Spleen (tissue), 11 donors: ENCODE measurements around the gene APOL2. TPM values are rescaled to one million over a fixed set of nuclear protein-coding genes. Genes with fewer than 3 reads are reported as not detected.
A peak's percentile ranks its signal among the peaks of the same experiment; 100 is the strongest.
"Not testable (repeated sequence)": the region's sequence is repeated elsewhere in the genome, so short reads cannot be mapped to it uniquely, and the experiment has no call there.

Source experiments
- DNase-seq: peaks from one replicate; pipeline ENCODE4 v3.0.0-alpha.2; 2020
- H3K27ac ChIP-seq, 8 donors: fragments of 200-600 bp; sonication (generic) in 7 of 8; 1 replicate in 4 of 8; 2 replicates in 4 of 8; pipeline versions ENCODE4 v1.5.0 to v1.8.0; 2016 to 2021; ENCODE audit warnings: inconsistent platforms in 4 of 8, mild to moderate bottlenecking in 4 of 8, moderate library complexity in 1 of 8
- H3K27me3 ChIP-seq, 7 donors: fragments of 200-600 bp; sonication (generic) in 6 of 7; replicated peaks in 1 of 7; 1 replicate in 4 of 7; 2 replicates in 3 of 7; pipeline versions ENCODE4 v1.5.0 to v1.8.0; 2016 to 2021; ENCODE audit warnings: inconsistent platforms in 3 of 7, mild to moderate bottlenecking in 1 of 7
- H3K36me3 ChIP-seq, 6 donors: fragments of 200-600 bp; sonication (generic) in 5 of 6; 1 replicate in 4 of 6; 2 replicates in 2 of 6; pipeline versions ENCODE4 v1.5.0 to v1.8.0; 2016 to 2021; ENCODE audit warnings: inconsistent platforms in 2 of 6
- H3K4me1 ChIP-seq, 6 donors: fragments of 200-600 bp; sonication (generic) in 5 of 6; 1 replicate in 3 of 6; 2 replicates in 3 of 6; pipeline versions ENCODE4 v1.5.0 to v1.8.0; 2016 to 2021; ENCODE audit warnings: inconsistent platforms in 3 of 6
- H3K4me3 ChIP-seq, 8 donors: fragments of 200-600 bp; sonication (generic) in 7 of 8; 1 replicate in 4 of 8; 2 replicates in 4 of 8; pipeline versions ENCODE4 v1.5.0 to v1.8.0; 2016 to 2021; ENCODE audit warnings: inconsistent platforms in 4 of 8, mild to moderate bottlenecking in 4 of 8, moderate library complexity in 2 of 8
- H3K9me3 ChIP-seq, 8 donors: fragments of 200-600 bp; sonication (generic) in 7 of 8; 1 replicate in 4 of 8; 2 replicates in 4 of 8; pipeline versions ENCODE4 v1.5.0 to v1.8.0; 2016 to 2021; ENCODE audit warnings: inconsistent platforms in 4 of 8
- POLR2A ChIP-seq, 3 donors: fragments of 450-650 bp; IDR thresholded peaks; one replicate each; pipeline ENCODE4 v1.5.1; 2017; ENCODE audit warnings: antibody characterized with exemption in 3 of 3, mild to moderate bottlenecking in 1 of 3
- POLR2AphosphoS5 ChIP-seq, 3 donors: sonication (generic); formaldehyde crosslinking; IDR thresholded peaks; one replicate each; pipeline ENCODE4 v1.5.1; 2017; ENCODE audit warnings: antibody characterized with exemption in 3 of 3
- WGBS, 5 donors: extraction: QIAGEN DNeasy Blood & Tissue Kit in 3 of 5; methylation state at CpG; one replicate each; pipeline versions ENCODE4 v1.1.5 to v1.1.7; 2013 to 2018; 5-methylcytosine and 5-hydroxymethylcytosine counted together
- intact Hi-C: fragments of 100-400 bp; cut with DNase I; formaldehyde crosslinking; loops from one replicate; pipeline ENCODE4 v1.15.0; 2023; ENCODE audit warnings: low total_unique reads
- polyA plus RNA-seq, 3 donors: library from polyadenylated mRNA; stranded (reverse); fragments of 200-250 nt; gene quantifications; one replicate each; pipeline ENCODE4 v1.2.1, GENCODE V29; 2013
- total RNA-seq, 7 donors: library from RNA; depleted of rRNA in 3 of 7; stranded (reverse); fragments of >200 nt in 3 of 7; fragmentation: NEBNext Ultra II Directional in 4 of 7; extraction: Animal tissue kit (Norgen Biotek cat#: 25700) in 4 of 7; gene quantifications; one replicate each; pipeline versions ENCODE4 v1.1.0 to v1.2.1, GENCODE V29; 2016 to 2021
- TF ChIP-seq, protein P1 (sequence below), 11 experiments: fragments of 200-600 bp in 7 of 11; fragments of 450-650 bp in 4 of 11; sonication (generic) in 4 of 11; IDR thresholded peaks in 8 of 11; conservative IDR thresholded peaks in 3 of 11; 1 replicate in 7 of 11; 2 replicates in 4 of 11; pipeline versions ENCODE4 v1.4.0 to v1.8.0; 2016 to 2021; ENCODE audit warnings: antibody characterized with exemption in 11 of 11, inconsistent platforms in 4 of 11, mild to moderate bottlenecking in 1 of 11
- donor health status: healthy with polysubstance abuse.
- donor health status: DM: no; HTN: no; CAD: no; lungs with moderate emphysema.
- donor health status: DM: no; HTN: no; CAD: no.
- donor health status: Bipolar disorder and iron deficiency.
- donor health status: healthy.
- donor health status: DM: no; HTN: no; CAD: no.
- donor health status: DM: yes; HTN: yes; CAD: no.

The APOL2 gene
- total and polyA plus RNA-seq, 10 donors: 16.0 to 77.2 (median 57.2) TPM

DNA sequence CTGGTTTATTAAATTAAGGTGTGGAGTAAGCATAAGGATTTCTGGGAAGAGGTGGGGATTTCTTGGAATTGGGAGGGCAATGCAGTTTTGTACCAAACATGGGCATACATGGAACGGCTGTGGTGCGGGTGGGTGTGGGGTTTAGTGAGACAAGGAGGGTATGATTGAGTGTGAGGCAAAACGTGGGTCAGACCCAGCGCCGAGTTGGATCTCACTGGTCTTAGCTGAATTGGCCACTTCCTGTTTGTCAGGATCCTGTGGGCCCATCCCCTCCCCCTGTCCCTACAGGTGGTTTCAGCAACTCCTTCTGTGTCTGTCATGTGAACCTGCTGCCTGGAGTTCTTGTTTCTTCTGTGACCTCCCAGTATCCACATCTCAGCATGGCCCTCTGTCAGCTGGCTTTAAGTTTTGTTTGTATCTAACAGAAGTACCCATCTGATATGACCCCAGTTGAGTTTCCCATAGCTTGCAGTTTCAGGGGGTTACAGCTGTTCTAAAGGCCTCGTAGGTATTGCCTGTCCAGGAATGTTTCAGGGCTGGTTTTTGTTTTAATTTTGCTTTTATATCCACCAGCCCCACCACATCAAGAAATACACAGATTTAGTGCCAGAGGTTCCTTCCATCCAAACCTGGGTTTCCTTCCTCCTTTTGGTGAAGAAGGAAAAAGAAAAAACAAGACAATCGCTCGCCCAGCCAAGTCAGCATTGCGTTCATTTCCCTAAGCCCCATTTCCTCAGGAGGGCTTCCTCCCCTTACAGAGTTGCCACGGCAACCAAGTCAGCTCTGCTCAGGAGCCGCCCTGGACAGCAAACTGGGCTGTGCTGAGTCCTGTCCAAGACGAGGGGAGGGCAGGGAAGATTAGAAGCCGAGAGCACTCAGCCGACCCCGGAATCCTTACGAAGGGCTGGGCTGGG, 19.6 kb upstream of the APOL2 start:
- Histone ChIP-seq H3K4me1 (peaks cover 31 to 74% (median 57%) of the 10 kb centered on the region in 6 donors), H3K27ac (peak overlapping the region; percentile 49 to 82 (median 67)), H3K27me3 (no peaks in the 10 kb centered on the region), H3K4me3 (no peak overlapping the region), H3K36me3 (peaks cover 0 to 83% (median 41%) of the 10 kb centered on the region in 6 donors), H3K9me3 (no peaks in the 10 kb centered on the region)
- DNase-seq: no peak
- TF ChIP-seq POLR2AphosphoS5 (IDR thresholded peaks at IDR 0.05) (peak in 1 of 3 donors; percentile 24), POLR2A (IDR thresholded peaks at IDR 0.05) (no peak)
- WGBS, 5 donors: 33 to 52% (median 49%) methylated on average over 16 of the region's 16 CpGs
- intact Hi-C loops: no loop called here

DNA sequence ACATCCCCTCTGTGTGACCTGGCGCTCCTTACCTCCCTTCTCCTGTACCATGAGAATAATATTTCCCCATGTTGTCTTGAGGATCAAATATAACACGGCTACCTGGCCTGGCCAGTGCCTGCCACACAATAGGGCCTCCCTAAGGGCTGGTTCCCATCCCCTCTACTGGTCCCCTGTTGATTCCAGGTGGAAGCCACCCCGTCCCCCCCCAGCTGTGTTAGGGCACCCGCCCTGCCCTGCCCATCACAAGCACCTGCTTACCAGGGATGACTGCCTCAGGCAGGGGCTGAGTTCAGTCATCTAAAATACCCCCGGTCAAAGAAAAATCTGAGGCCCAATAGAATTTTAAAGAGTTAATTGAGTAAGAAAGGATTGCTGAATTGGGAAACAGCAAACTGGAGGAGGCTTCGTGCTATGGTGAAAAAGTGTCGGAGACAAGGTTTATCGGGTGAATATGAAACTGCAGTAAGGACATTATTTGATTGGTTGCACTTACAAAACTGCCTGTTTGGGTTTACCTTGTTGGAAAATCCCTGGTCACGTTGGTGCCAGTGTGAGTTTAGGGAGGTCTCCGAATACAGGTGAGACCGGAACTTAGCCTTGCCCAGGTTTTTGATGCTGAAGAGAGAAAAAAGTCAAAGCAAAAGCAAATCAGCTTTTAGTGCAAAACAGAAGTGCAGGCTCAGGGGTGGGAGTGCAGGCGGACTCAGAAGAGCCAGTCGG, 18.8 kb upstream of the APOL2 start:
- DNase-seq: no peak
- no peak overlapping the region for H3K4me3 ChIP-seq
- H3K27me3 ChIP-seq: no peaks in the 10 kb centered on the region
- intact Hi-C loops: no loop called here
- TF ChIP-seq POLR2A (IDR thresholded peaks at IDR 0.05) (no peak), POLR2AphosphoS5 (IDR thresholded peaks at IDR 0.05) (no peak)
- TF ChIP-seq, protein P1, sequence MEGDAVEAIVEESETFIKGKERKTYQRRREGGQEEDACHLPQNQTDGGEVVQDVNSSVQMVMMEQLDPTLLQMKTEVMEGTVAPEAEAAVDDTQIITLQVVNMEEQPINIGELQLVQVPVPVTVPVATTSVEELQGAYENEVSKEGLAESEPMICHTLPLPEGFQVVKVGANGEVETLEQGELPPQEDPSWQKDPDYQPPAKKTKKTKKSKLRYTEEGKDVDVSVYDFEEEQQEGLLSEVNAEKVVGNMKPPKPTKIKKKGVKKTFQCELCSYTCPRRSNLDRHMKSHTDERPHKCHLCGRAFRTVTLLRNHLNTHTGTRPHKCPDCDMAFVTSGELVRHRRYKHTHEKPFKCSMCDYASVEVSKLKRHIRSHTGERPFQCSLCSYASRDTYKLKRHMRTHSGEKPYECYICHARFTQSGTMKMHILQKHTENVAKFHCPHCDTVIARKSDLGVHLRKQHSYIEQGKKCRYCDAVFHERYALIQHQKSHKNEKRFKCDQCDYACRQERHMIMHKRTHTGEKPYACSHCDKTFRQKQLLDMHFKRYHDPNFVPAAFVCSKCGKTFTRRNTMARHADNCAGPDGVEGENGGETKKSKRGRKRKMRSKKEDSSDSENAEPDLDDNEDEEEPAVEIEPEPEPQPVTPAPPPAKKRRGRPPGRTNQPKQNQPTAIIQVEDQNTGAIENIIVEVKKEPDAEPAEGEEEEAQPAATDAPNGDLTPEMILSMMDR (IDR thresholded peaks at IDR 0.05 in 8 of 11, conservative IDR thresholded peaks at IDR 0.05 in 3 of 11): no peak
- peaks cover 0 to 75% (median 39%) of the 10 kb centered on the region in 6 donors for H3K36me3 ChIP-seq
- 85 to 88% (median 88%) methylated on average over 13 of the region's 13 CpGs for WGBS, 5 donors
- H3K4me1 ChIP-seq: peaks cover 36 to 83% (median 65%) of the 10 kb centered on the region in 6 donors
- H3K27ac ChIP-seq: peak overlapping the region; percentile 49 to 82 (median 67)
- no peaks in the 10 kb centered on the region for H3K9me3 ChIP-seq

DNA sequence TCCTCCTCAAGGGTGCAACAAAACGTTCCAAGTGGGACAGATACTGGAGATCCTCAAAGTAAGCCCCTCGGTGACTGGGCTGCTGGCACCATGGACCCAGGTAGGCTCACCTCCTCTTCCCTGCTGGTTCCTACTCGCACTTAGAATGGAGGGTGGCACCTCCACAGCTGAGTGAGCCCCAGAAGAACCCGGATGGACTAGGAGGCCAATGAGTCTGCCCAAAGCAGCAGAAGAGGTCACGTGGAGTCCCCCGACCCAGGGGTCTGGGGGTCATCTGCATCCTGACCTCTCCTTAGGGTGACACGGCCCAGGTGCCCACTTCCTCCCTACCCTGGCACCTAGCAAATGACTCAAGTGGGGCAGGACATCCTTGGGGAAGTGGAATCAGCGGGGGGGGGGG, 18.0 kb upstream of the APOL2 start:
- Histone ChIP-seq H3K9me3 (no peaks in the 10 kb centered on the region), H3K27me3 (no peaks in the 10 kb centered on the region), H3K4me3 (no peak overlapping the region), H3K27ac (peak overlapping the region in 4 of 8 donors; percentile 67 to 82 (median 74)), H3K36me3 (peaks cover 0 to 67% (median 33%) of the 10 kb centered on the region in 6 donors), H3K4me1 (peaks cover 40 to 91% (median 71%) of the 10 kb centered on the region in 6 donors)
- intact Hi-C loops: no loop called here
- WGBS, 5 donors: 55 to 85% (median 66%) methylated on average over 7 to 8 of the region's 8 CpGs
- no peak for DNase-seq
- TF ChIP-seq, protein P1 (IDR thresholded peaks at IDR 0.05 in 8 of 11, conservative IDR thresholded peaks at IDR 0.05 in 3 of 11): no peak
- TF ChIP-seq POLR2A (IDR thresholded peaks at IDR 0.05) (no peak), POLR2AphosphoS5 (IDR thresholded peaks at IDR 0.05) (no peak)

DNA sequence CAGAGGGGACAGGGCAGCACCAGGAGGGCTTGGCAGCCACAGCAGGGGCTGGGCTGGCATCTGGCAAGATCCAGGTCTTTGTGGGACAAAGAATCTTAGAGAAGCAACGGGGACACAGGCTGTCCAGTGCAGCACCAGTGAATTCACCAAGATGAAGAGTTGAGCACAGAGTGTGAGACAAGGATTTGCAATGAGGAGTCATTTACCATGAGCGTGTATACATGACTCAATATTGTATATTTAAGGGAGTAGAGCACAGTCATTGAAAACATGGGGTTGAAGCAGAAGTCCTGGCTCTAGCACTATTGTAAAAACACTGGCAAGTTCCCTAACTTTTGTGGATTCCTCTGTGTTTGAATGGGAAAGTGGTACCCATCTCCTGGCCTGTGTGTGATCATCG, 17.2 kb upstream of the APOL2 start:
- Histone ChIP-seq H3K4me1 (peaks cover 41 to 91% (median 70%) of the 10 kb centered on the region in 6 donors), H3K36me3 (peaks cover 0 to 59% (median 25%) of the 10 kb centered on the region in 6 donors), H3K9me3 (no peaks in the 10 kb centered on the region), H3K4me3 (no peak overlapping the region), H3K27me3 (no peaks in the 10 kb centered on the region), H3K27ac (peak overlapping the region in 7 of 8 donors; percentile 9 to 82 (median 46))
- WGBS, 5 donors: 86 to 94% (median 90%) methylated on average over 3 of the region's 3 CpGs
- intact Hi-C loops: no loop called here
- no peak for DNase-seq
- TF ChIP-seq, protein P1 (IDR thresholded peaks at IDR 0.05 in 8 of 11, conservative IDR thresholded peaks at IDR 0.05 in 3 of 11): no peak
- no peak for TF ChIP-seq POLR2AphosphoS5 (IDR thresholded peaks at IDR 0.05)

DNA sequence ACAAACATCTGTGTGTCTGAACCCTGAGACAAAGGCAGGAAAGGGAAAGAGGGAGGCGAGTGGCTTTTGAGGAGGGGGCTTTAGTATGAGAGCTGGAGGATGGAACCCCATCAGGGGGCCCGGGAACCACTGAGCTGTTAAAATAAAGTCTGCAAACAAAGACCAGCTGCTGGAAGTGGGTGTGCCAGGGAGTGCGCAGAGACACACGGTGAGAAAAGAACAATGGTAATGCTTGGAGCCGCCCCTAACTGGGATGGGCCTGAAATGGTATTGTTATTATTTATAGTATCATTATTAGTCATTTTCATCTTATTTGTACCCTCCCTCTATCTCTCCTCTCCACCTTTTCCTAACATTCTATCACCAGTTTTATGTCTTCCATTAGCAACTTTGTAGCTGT, 16.2 kb upstream of the APOL2 start:
- 37 to 100% (median 85%) methylated on average over 1 to 2 of the region's 5 CpGs; no CpG with 5 or more reads in 2 of the 5 donors for WGBS, 5 donors
- Histone ChIP-seq H3K4me1 (peaks cover 41 to 82% (median 69%) of the 10 kb centered on the region in 6 donors), H3K4me3 (peak overlapping the region in 3 of 8 donors; percentile 51 to 77 (median 52)), H3K27ac (peak overlapping the region in 6 of 8 donors; percentile 80 to 92 (median 86)), H3K36me3 (peaks cover 0 to 50% (median 20%) of the 10 kb centered on the region in 6 donors)
- H3K9me3 ChIP-seq, intact Hi-C loops, DNase-seq, H3K27me3 ChIP-seq: not testable (repeated sequence)
